Jurkat, Clone E6-1 (cell line): ENCODE data around the gene PPARG.
"Not testable (repeated sequence)": the region's sequence is repeated elsewhere in the genome, so short reads cannot be mapped to it uniquely, and the experiment has no call there.

Source experiments
- DNase-seq: peaks from one replicate; pipeline ENCODE4 v3.0.0-alpha.2; 2011; ENCODE audit warnings: low read depth, low spot score
- H3K4me3 ChIP-seq: 2 replicates; pipeline ENCODE4 v1.5.1; 2011; ENCODE audit warnings: mild to moderate bottlenecking, low read length, control low read depth, moderate library complexity

PPARG gene

DNA sequence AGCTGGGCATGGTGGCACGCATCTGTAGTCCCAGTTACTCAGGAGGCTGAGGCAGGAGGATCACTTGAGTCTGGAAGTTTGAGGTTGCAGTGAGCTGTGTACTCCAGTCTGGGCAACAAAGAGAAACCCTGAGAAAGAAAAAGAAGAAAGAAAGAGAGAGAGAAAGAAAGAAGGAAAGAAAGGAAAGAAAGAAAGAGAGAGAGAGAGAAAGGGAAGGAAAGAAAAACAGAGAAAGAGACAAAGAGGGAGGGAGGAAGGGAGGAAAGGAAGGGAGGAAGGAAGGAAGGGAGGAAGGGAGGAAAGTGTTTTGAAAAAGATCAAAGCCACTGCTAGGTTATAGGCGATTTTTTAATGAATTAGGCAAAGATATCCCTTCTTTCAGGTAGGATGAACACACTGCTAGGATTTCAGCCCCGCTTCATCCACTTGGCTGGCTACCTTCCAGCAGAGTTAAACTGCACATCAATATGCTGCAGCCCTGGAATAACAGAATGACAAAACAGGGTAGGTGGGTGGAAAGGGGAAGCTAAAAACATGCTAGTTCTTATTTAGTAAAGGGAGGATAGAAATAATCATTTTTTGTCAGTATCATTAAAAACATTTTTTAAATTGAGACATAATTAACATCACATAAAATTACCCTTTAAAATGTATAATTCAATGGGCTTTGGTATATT is 12.8 kb upstream of the PPARG start:
- DNase-seq, result no peak
- H3K4me3 ChIP-seq, result no peak overlapping the region

GRCh38 chr3:12276827-12277226 is 12.0 kb upstream of the PPARG start:
- not testable (repeated sequence) for DNase-seq, H3K4me3 ChIP-seq

- no peak for DNase-seq
- no peak overlapping the region for H3K4me3 ChIP-seq
Observed at GRCh38 chr3:12278566-12278965, 10.3 kb upstream of the PPARG start.

- H3K4me3 ChIP-seq, result no peak overlapping the region
- no peak for DNase-seq
Observed at GRCh38 chr3:12279591-12280326, 9.1 kb upstream of the PPARG start.

GRCh38 chr3:12280357-12280806 is 8.5 kb upstream of the PPARG start:
- no peak overlapping the region for H3K4me3 ChIP-seq
- no peak for DNase-seq

GRCh38 chr3:12284591-12284990 is 4.3 kb upstream of the PPARG start:
- no peak overlapping the region for H3K4me3 ChIP-seq
- no peak for DNase-seq

DNA sequence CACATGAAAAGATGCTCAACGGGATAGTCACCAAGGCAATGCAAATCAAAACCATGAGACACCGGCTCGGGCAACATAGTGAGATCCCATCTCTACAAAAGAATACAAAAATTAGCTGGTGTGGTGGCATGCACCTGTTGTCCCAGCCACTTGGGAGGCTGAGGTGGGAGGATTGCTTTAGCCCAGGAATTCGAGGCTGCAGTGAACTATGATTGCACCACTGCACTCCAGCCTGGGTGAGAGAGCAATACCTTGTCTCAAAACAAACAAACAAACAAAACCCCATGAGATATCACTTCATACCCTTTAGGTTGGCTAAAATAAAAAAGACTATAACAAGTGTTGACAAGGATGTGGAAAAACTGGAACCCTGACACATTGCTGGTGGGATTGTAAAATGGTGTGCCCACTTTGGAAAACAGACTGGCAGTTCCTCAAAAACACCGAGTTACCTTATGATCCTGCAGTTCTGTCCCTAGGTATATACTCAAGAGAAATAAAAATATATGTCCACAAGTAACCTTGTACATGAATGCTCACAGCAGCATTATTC is 3.8 kb upstream of the PPARG start:
- no peak for DNase-seq
- H3K4me3 ChIP-seq, result no peak overlapping the region

- not testable (repeated sequence) for DNase-seq, H3K4me3 ChIP-seq
Observed at GRCh38 chr3:12285779-12286178, 3.1 kb upstream of the PPARG start.

DNA sequence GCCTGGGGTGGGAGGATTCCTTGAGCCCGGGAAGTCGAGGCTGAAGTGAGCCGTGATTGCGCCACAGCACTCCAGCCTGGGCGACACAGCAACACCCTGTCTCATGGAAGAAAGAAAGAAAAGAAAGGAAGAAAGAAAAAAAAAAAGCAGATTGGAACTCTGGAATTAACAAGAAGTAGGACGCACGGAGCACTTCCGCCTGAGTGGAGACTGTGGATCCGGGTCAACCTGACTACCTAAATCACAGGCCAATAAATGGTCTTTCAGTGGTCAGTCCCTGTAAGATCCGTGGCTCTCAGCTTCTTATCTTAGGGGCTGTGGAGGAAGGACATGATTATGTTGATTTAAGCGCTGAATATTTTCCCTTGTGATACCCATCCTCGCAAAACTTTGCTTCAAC is 2.4 kb upstream of the PPARG start:
- DNase-seq, result no peak
- no peak overlapping the region for H3K4me3 ChIP-seq

DNA sequence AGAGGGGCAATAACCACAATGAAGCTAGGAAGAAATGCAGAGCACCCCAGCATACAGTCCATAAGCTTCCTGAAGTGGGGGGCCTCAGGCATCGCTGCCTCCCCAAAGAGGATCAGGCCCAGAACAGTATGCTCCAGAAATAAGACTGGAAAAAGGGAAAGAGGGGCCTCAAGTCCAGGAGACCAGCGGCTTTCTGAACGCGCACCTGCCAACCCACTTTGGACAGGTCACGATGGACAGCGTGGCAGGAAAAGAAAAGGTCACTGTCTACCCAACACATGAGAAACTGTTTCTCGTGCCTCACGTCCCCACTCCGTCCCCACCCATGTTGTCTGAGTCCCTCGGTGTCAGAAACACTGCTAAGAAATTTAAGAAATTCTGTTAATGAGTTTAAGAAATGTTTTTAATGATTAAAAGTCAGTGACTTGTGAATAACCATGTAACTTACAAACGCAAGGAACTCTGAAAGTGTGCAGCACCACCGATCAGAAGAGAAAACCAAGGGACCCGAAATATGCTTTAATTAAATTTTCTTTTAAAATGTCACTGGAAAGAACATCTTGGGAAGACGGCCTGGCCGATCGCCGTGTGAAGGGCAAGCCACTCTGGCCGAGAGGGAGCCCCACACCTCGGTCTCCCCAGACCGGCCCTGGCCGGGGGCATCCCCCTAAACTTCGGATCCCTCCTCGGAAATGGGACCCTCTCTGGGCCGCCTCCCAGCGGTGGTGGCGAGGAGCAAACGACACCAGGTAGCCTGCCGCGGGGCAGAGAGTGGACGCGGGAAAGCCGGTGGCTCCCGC is 1.7 kb upstream of the PPARG start:
- DNase-seq, result no peak
- H3K4me3 ChIP-seq, result no peak overlapping the region

DNA sequence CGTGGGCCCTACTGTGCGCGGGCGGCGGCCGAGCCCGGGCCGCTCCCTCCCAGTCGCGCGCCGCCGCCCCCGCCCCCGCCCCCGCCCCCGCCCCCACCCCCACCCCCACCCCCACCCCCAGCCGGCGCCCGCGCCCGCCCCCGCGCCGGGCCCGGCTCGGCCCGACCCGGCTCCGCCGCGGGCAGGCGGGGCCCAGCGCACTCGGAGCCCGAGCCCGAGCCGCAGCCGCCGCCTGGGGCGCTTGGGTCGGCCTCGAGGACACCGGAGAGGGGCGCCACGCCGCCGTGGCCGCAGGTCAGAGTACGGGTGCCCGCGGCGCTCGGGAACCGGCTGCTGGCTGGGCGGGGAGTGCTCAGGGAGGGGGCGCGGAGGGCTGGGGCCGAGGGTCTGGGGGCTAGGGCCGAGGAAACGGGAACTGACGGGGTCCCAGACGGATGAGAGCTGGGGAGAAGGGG is 1.1 kb upstream of the PPARG start:
- H3K4me3 ChIP-seq, result no peak overlapping the region

GRCh38 chr3:12289524-12289923 is 654 bp downstream of the PPARG start:
- no peak for DNase-seq
- no peak overlapping the region for H3K4me3 ChIP-seq

More for the DNA sequence above, 1.1 kb upstream of the PPARG start:
- no peak for DNase-seq

GRCh38 chr3:12292770-12293169 is 3.9 kb downstream of the PPARG start:
- no peak for DNase-seq
- H3K4me3 ChIP-seq, result no peak overlapping the region

DNA sequence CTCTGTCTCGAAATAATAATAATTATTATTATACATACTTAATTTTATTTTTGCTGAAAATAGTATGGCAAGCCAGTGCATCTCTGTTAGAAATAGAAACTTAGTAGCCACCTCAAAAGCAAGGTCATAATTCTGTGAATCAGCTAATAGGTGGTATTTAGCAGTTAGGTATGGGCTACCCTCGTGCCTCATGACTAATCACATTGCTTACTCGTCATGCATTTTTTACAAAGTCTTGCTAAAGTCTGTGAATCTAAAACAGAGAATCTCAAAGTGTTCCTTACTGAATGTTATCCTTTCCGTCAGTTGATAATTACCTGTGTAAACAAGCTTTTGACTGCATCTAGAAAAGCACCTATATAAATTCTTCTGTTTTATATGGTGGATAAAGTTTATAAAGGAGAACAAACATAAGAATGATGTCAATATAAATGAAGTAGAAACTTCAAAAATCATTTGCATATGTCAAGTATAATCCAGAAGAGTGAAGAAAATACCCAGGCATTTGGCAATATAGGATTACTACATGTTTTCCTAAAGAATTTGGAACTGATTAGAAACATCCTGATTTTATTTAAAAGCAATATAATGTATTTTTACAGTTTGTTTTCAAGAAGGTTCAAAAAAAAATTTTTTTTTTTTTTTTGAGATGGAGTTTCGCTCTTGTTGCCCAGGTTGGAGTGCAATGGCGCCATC is 6.2 kb downstream of the PPARG start:
- no peak overlapping the region for H3K4me3 ChIP-seq
- no peak for DNase-seq

DNA sequence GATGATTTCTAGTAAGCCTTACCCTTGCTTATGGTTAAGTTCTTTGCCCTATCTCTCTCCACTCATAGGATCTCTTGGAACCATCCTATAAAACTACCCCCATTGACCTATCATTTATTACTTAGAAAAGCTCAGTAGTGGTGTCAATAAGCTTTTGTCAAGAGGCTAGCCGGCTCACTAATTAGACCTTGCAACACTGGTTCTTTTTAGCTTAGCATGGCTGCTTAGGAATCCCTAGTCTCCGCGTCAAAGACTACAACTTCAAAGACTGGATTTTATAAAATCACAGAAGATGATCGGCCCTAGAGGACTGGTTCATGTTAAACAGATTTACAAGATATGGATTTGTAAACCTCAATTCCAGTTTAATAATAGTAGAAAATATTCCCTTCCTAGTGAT is 7.6 kb downstream of the PPARG start:
- no peak overlapping the region for H3K4me3 ChIP-seq
- no peak for DNase-seq

DNA sequence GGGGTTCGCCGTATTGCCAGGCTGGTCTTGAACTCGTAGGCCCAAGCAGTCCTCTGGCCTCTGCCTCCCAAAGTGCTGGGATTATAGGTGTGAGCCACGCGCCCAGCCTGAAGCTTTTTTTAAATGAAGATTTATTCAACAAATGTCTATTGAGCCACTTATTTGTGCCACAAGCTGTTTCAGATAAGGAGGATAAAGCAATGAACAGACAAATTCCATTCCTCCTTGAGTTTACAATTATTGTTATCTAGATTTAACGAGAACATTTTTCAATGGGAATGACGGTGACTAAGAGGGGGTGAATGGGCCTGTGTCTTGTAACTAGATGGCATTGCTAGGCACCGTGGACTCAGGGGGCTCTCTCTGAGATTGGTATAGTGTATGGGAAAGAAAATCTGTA is 10.2 kb downstream of the PPARG start:
- H3K4me3 ChIP-seq, result no peak overlapping the region
- DNase-seq, result no peak

- no peak overlapping the region for H3K4me3 ChIP-seq
- DNase-seq, result no peak
Observed at GRCh38 chr3:12300137-12300536, 11.3 kb downstream of the PPARG start.

DNA sequence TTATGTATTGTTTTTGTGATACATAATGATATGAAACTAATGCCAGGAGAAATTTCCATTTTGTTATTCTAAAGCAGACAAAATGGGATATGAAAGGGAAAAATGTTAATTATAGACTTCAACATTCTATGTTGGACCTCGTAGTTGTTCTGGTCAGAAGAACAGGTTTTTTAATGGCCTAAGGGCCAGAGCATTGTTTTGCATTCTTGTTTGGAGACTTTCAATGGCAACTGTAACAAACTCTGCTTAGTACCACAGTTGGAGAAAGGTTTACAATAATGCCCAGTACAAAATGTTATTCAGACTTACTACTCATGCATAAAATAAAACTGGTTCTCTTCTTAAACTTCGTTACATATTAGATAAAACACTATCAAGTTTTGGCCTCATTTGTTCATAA is 12.2 kb downstream of the PPARG start:
- DNase-seq, result no peak
- H3K4me3 ChIP-seq, result no peak overlapping the region

DNA sequence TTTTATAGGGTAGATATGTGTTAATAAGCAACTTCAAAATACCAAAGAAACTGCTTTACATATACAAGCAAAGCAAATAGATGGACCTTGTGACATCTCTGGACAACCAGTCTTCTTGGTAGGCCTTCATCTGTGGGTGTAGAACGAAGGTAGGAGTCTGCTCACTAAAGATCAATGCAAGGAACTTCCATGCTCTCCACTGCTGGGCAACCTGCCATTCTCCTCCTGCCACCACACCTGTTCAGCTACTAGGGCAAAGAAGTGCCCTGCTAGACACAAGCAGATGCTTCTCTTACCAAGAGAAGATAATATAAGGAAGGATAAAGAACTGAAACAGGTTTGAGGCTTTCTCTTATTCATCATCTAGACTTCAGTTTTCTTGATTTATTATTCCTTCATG is 12.6 kb downstream of the PPARG start:
- no peak for DNase-seq
- no peak overlapping the region for H3K4me3 ChIP-seq
